ENCODE results near the gene HAGHL.

Gene HAGHL

GRCh38 chr16:678858-679813 lies 47.8 kb upstream of the HAGHL start:
- ATAC-seq: peak; percentile 44
- TF ChIP-seq PATZ1 (CRISPR knock-in tag; IDR thresholded peaks at IDR 0.05; ENCODE audit: borderline replicate concordance) (no peak), ZNF565 (CRISPR knock-in tag; conservative IDR thresholded peaks at IDR 0.05; ENCODE audit: low read depth) (no peak), TSHZ2 (CRISPR knock-in tag; IDR thresholded peaks at IDR 0.05) (no peak), PPARA (CRISPR knock-in tag; IDR thresholded peaks at IDR 0.05; ENCODE audit: borderline replicate concordance) (no peak), ZC3H10 (CRISPR knock-in tag; IDR thresholded peaks at IDR 0.05) (no peak), CSRNP3 (CRISPR knock-in tag; IDR thresholded peaks at IDR 0.05) (no peak), CSDC2 (CRISPR knock-in tag; IDR thresholded peaks at IDR 0.05) (no peak), GLIS3 (CRISPR knock-in tag; IDR thresholded peaks at IDR 0.05) (no peak), BACH2 (CRISPR knock-in tag; IDR thresholded peaks at IDR 0.05; ENCODE audit: borderline replicate concordance) (no peak)

- ATAC-seq: peak; percentile 48
Measured at GRCh38 chr16:679814-680624, 46.9 kb upstream of the HAGHL start, which contains the start of gene STUB1. STUB1 (plus strand) TSS chr16:680410; CDS start chr16:680526, 116 bp downstream.

GRCh38 chr16:680625-680945 lies 46.3 kb upstream of the HAGHL start:
- no peak for ATAC-seq
- TF ChIP-seq RARB (CRISPR knock-in tag; IDR thresholded peaks at IDR 0.05): no peak
- no peak for TF ChIP-seq PPARA (CRISPR knock-in tag; IDR thresholded peaks at IDR 0.05; ENCODE audit: borderline replicate concordance)
- TF ChIP-seq SNAI2 (CRISPR knock-in tag; IDR thresholded peaks at IDR 0.05): no peak
- no peak for TF ChIP-seq ZNF8 (CRISPR knock-in tag; IDR thresholded peaks at IDR 0.05)
- no peak for TF ChIP-seq ZNF565 (CRISPR knock-in tag; conservative IDR thresholded peaks at IDR 0.05; ENCODE audit: low read depth)
- no peak for TF ChIP-seq ZC3H10 (CRISPR knock-in tag; IDR thresholded peaks at IDR 0.05)
- no peak for TF ChIP-seq OSR1 (CRISPR knock-in tag; IDR thresholded peaks at IDR 0.05)
- TF ChIP-seq ISL1 (CRISPR knock-in tag; IDR thresholded peaks at IDR 0.05): no peak
- no peak for TF ChIP-seq ARNTL (CRISPR knock-in tag; IDR thresholded peaks at IDR 0.05; ENCODE audit: borderline replicate concordance, low read depth)
- no peak for TF ChIP-seq CREB5 (CRISPR knock-in tag; IDR thresholded peaks at IDR 0.05; ENCODE audit: low read depth)
- no peak for TF ChIP-seq TOX (CRISPR knock-in tag; IDR thresholded peaks at IDR 0.05; ENCODE audit: borderline replicate concordance)
- TF ChIP-seq TCF4 (CRISPR knock-in tag; IDR thresholded peaks at IDR 0.05; ENCODE audit: borderline replicate concordance): no peak
- TF ChIP-seq ZFP3 (CRISPR knock-in tag; IDR thresholded peaks at IDR 0.05): no peak
- no peak for TF ChIP-seq TSHZ2 (CRISPR knock-in tag; IDR thresholded peaks at IDR 0.05)
- TF ChIP-seq ZFP30 (CRISPR knock-in tag; IDR thresholded peaks at IDR 0.05): no peak
- TF ChIP-seq BACH2 (CRISPR knock-in tag; IDR thresholded peaks at IDR 0.05; ENCODE audit: borderline replicate concordance): no peak
- no peak for TF ChIP-seq PATZ1 (CRISPR knock-in tag; IDR thresholded peaks at IDR 0.05; ENCODE audit: borderline replicate concordance)

More at GRCh38 chr16:679814-680624, 46.9 kb upstream of the HAGHL start, which contains the start of gene STUB1:
- TF ChIP-seq TCF4 (CRISPR knock-in tag; IDR thresholded peaks at IDR 0.05; ENCODE audit: borderline replicate concordance): no peak
- TF ChIP-seq BACH2 (CRISPR knock-in tag; IDR thresholded peaks at IDR 0.05; ENCODE audit: borderline replicate concordance): no peak
- no peak for TF ChIP-seq ZNF8 (CRISPR knock-in tag; IDR thresholded peaks at IDR 0.05)
- TF ChIP-seq SNAI2 (CRISPR knock-in tag; IDR thresholded peaks at IDR 0.05): no peak
- TF ChIP-seq ZNF70 (CRISPR knock-in tag; IDR thresholded peaks at IDR 0.05): no peak
- no peak for TF ChIP-seq ISL1 (CRISPR knock-in tag; IDR thresholded peaks at IDR 0.05)
- no peak for TF ChIP-seq CSDC2 (CRISPR knock-in tag; IDR thresholded peaks at IDR 0.05)

Measured in SK-N-SH treated with all-trans-retinoic acid at 6 μM for 48 hours (cell line).